Left cardiac atrium (tissue), 4 donors: ENCODE measurements around the gene KCNH6. TPM values are rescaled to one million over a fixed set of nuclear protein-coding genes. Genes with fewer than 3 reads are reported as not detected.

Experiments
- ATAC-seq, 2 donors: fragments of 200-7000 bp; cut with Tn5 transposase; one replicate each; pipeline ENCODE4 v1.9.1; 2020; ENCODE audit warnings: mild to moderate bottlenecking in 2 of 2, moderate library complexity in 2 of 2
- DNase-seq: peaks from one replicate; pipeline ENCODE4 v3.0.0-alpha.2; 2020
- intact Hi-C, 2 donors: fragments of 100-400 bp; cut with DNase I; formaldehyde crosslinking; loops; one replicate each; pipeline versions ENCODE4 v1.14.1 to v1.15.1; 2022 to 2023
- total RNA-seq, 2 donors: library from RNA; stranded (reverse); fragmentation: NEBNext Ultra II Directional; extraction: Animal tissue kit (Norgen Biotek cat#: 25700); gene quantifications; one replicate each; pipeline ENCODE4 v1.2.1, GENCODE V29; 2021
- donor health status: DM: no; HTN: yes; CAD: no.
- donor health status: DM: no; HTN: yes; CAD: no; lungs with severe emphysema.
- donor health status: DM: yes; HTN: yes; CAD: no.
- donor health status: Dilated cardiomyopathy.

The KCNH6 gene
- total RNA-seq, 2 donors from 2014 or later: not detected

DNA sequence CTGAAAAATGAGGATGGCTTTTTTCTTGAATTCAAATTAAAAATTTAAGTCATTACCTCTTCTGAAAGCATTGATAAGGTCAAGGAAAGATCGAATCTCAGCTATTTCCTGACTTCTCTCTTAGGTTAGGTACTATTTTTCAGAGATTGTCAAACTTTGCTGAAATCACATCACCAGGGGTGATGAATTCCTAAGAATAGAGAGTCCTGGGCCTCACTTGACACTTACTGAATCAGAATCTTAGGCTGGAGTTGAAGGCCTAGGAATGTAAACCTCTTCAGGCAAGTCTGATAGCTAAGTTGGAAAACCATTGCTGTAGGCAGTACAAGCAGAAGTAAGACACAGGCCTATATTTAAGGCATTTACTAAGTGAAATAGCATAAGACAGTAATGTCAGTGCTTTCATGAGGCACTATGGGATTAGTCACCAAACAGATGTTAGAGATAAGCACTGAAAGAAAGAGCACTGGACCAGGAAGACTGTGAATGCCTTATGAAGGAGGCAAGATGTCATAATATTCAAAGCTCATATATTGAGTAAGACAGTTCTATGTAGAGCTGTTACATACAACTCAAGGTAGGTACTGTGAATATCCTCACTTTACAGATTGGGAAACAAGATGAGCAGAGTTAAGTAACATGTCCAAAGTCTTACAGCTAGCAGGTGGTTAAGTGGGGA is 48.6 kb downstream of the KCNH6 start:
- intact Hi-C loops: no loop called here
- DNase-seq (no peak), ATAC-seq (no peak)

DNA sequence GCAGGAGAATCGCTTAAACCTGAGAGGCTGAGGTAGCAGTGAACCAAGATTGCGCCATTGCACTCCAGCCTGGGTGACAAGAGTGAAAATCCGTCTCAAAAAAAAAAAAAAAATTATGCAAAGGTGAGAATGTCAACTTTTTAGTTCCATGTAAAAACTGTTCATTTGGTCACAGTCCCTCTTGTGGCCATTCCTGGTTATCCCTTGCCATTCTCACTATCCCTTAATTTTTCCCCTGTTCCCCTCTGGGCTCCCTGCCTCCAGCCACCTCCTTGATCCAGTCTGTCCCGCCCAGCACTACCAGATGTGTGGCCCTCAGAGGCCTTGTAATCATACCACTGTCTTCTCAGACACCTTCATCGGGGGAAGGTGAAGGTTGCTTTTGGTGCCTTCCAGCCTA is 50.5 kb downstream of the KCNH6 start:
- intact Hi-C loops: no loop called here
- DNase-seq: no peak
- no peak for ATAC-seq

DNA sequence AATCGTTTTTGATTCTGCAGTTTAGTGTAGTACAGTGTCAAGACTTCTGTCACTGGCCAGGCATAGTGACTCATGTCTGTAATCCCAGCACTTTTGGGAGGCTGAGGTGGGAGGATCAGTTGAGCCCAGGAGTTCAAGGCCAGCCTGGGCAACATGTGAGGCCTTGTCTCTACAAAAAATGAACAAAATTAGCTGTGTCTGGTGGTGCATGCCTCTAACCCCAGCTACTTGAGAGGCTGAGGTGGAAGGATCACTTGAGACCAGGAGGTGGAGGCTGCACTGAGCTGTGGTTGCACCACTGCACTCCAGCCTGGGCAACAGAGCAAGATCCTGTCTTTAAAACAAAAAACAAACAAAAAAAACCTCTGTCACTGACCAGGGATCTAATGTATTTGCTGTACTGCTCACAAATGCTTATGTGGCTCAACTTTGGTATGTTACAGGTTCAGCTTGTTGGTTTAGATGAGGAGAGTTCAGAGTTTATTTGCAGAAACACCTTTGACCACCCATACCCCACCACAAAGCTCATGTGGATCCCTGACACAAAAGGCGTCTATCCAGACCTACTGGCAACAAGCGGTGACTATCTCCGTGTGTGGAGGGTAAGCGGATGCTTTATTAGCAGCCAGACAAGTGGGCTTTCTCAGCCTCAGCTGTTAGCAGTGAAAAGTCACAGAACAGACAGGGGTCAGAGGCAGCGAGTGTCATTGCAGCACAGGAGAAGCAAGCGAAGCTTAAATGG is 55.0 kb downstream of the KCNH6 start:
- DNase-seq: no peak
- ATAC-seq: peak in 1 of 2 donors; percentile 55
- intact Hi-C loops: no loop called here

DNA sequence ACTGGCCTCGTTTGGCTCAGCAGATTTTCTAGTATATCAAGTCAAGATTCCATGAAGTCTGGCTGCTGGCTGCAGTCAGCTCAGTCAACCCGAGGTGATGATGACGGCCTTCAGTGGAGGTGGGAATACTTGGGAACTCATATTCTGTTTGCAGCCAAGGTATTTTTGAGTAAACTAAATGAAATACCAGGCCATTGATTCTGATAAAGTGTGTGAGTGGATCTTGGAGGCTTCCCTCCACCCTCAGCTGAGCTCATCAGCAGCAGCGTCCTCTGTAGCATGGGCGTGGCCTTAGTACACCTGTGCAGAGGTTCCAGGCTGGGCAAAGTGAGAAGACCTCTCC is 55.6 kb downstream of the KCNH6 start:
- intact Hi-C loops: no loop called here
- DNase-seq (no peak), ATAC-seq (peak in 1 of 2 donors; percentile 41)

DNA sequence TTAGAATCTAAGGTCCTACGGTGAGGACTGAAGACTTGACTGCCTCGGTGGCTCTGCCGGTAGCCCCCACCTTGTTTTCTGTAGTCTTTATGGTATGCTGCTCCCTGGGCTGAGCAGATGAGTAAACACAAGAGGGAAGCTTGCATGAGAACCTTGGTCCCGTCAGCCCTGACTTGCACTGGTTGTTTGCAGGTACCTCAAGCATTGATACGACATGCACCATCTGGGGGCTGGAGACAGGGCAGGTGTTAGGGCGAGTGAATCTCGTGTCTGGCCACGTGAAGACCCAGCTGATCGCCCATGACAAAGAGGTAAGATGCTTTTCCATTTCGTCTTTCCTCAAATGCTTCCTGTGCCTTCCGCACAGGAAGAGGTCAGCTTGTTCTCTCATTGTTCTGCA is 56.5 kb downstream of the KCNH6 start:
- DNase-seq: no peak
- intact Hi-C loops: no loop called here
- ATAC-seq: no peak

DNA sequence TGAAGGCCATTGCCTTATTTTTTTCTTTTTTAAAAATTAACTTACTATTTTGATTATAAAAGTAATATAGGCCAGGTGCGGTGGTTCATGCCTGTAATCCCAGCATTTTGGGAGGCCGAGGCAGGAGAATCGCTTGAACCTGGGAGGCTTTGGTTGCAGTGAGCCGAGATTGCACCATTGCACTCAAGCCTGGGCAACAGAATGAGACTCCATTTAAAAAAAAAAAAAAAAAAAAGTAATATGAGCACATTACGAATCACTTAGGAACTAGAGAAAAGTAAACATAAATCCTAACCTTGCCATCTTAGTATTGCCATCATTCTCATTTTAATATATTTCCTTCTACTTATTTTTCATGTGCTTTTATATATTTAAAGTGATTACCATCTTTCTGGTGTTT is 64.6 kb downstream of the KCNH6 start:
- intact Hi-C loops: no loop called here
- DNase-seq (no peak), ATAC-seq (no peak)

DNA sequence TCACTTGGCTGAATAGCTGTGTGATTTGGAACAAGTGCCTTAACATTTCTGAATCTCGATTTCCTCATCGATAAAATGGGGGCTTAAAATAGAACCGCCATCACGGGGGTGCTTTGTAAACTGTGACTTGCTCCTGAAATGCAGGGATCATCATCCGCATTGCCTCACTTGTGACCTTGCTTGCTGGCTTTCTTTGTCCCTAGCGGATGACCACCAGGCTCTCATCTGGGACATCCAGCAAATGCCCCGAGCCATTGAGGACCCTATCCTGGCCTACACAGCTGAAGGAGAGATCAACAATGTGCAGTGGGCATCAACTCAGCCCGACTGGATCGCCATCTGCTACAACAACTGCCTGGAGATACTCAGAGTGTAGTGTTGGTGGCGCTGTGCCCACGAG is 65.6 kb downstream of the KCNH6 start:
- intact Hi-C loops: no loop called here

DNA sequence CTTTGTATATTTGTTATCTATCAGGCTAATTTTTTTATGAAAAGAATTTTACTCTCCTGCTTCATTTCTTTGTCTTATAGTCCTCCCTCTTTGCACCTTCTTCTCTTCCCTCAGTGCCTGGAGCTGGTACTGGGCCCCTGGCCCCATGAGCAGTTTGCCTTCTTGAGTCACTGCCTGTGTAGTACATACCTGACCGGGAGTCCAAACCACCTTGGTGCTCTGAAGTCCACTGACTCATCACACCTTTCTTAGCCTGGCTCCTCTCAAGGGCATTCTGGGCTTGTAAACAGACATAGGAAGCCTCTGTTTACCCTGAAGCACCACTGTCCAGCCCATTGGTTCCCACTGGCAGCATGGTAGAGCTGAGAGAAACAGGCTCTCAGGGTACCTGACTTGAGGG is 66.5 kb downstream of the KCNH6 start:
- intact Hi-C loops: no loop called here
- DNase-seq (no peak), ATAC-seq (no peak)

More for the DNA sequence above, 65.6 kb downstream of the KCNH6 start:
- ATAC-seq: no peak
- no peak for DNase-seq

DNA sequence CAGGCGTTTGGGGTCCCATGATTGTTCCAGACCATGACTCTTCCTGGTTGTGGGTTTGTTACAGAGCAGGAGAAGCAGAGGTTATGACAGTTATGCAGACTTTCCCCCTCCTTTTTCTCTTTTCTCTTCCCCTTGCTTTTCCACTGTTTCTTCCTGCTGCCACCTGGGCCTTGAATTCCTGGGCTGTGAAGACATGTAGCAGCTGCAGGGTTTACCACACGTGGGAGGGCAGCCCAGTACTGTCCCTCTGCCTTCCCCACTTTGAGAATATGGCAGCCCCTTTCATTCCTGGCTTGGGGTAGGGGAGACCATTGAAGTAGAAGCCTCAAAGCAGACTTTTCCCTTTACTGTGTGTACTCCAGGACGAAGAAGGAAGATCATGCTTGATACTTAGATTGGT is 69.6 kb downstream of the KCNH6 start:
- intact Hi-C loops: no loop called here
- no peak for DNase-seq
- ATAC-seq: no peak

DNA sequence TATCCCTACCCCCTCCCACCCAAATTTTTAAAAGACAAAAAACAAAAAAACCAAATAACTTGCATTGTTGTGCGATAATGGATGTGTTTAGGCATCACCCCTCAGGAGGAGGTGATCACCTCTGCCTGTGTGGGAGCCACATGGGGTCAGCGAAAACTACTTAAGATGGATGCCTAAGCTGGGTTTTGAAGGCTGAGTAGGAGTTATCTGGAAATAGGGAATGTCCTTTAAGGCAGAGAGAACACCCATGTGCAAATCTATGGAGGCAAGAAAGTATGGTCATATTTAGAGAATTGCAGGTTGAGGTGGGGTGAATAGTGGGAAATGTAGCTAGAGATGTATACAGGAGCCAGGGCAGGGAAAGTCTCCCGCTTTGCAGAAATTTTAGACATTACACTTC is 72.0 kb downstream of the KCNH6 start:
- ATAC-seq (no peak), DNase-seq (no peak)
- intact Hi-C loops: no loop called here

Other genes starting within 250 kb of the KCNH6 start
- 10 to 100 TPM; 17.3 to 21.7 TPM for gene CYB561, start 77.1 kb upstream of the KCNH6 start, total RNA-seq
- 1 to 10 TPM; 4.3 to 7.0 TPM for gene ACE, start 46.3 kb upstream of the KCNH6 start, total RNA-seq
- 10 to 100 TPM; 43.5 to 49.5 TPM for gene DCAF7, start 27.1 kb downstream of the KCNH6 start, total RNA-seq
- gene TACO1, start 77.5 kb downstream of the KCNH6 start, total RNA-seq: 10 to 100 TPM; 32.4 to 33.6 TPM
- gene MAP3K3, start 99.1 kb downstream of the KCNH6 start, total RNA-seq: 10 to 100 TPM; 38.2 to 45.3 TPM
- gene LIMD2, start 176.8 kb downstream of the KCNH6 start, total RNA-seq: 1 to 10 TPM; 6.6 to 9.6 TPM
- gene STRADA, start 218.4 kb downstream of the KCNH6 start, total RNA-seq: 10 to 100 TPM; 21.2 to 23.7 TPM